ENCODE results near the gene SERINC2. TPM values are rescaled to one million over a fixed set of nuclear protein-coding genes. Genes with fewer than 3 reads are reported as not detected.

Gene SERINC2
- polyA plus RNA-seq, 1 donor from 2014 or later: not detected

DNA sequence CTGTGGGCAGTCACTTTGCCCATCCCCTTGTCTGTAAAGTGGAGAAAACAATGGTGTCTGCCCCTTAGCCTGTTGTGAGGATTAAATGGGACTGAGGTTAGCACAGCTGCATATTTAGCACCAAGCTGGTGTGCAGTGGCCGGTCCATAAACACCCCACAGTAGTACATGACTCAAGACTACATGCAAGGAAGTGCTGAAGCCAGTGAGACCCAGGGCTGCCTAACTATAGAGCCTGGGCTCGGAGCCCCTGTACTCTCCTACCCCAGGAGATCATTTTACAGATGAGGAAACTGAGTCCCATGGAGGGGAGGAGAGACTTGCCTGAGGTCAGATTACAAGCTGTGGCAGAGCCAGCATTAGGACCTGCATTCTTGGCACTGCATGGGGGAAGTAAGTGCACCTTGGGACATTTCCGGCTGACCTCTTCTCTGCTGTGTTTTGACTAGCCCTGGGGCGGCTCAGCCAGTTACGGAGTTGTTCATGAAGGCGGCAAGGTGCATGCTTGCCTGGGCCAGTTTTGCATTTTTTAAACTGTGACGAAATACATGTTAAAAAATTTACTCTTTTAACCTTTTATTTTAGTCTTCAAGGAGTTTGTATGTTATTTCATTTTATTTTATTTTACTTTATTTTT lies 3.2 kb downstream of the SERINC2 start:
- Mint-ChIP-seq H3K27me3 (peaks cover 20% of the 10 kb centered on the region), H3K4me3 (peak overlapping the region in 1 of 4 donors; percentile 36)

DNA sequence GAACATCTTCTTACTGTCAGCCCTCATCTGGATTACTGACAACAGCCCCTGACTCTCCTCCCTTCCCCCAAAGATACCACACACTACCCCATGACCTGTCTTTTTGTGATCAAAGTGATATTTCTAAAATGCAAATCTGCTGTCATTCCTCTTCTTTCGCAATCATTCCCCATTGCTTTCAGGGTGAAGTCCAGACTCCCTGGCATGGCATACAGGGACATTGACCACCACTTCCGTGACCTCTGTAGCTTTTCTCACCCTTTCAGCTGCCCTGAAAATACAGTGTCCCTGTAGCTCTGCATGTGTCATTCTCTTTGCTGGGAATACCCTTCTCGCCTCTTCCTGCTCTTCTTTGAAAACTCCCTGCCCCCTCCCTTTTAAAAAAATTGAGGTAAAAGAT lies 4.1 kb downstream of the SERINC2 start:
- no peaks in the 10 kb centered on the region for H3K9me3 Mint-ChIP-seq
- H3K36me3 Mint-ChIP-seq: no peaks in the 10 kb centered on the region
- no peak overlapping the region for H3K27ac Mint-ChIP-seq
- peaks cover 16% of the 10 kb centered on the region for H3K27me3 Mint-ChIP-seq
- H3K4me3 Mint-ChIP-seq: no peak overlapping the region
- peaks cover 0 to 6% (median 5%) of the 10 kb centered on the region in 3 donors for H3K4me1 Mint-ChIP-seq

More for the DNA sequence above, 3.2 kb downstream of the SERINC2 start:
- no peak overlapping the region for H3K27ac Mint-ChIP-seq
- peaks cover 0 to 6% (median 5%) of the 10 kb centered on the region in 3 donors for H3K4me1 Mint-ChIP-seq
- H3K36me3 Mint-ChIP-seq: no peaks in the 10 kb centered on the region
- H3K9me3 Mint-ChIP-seq: no peaks in the 10 kb centered on the region

DNA sequence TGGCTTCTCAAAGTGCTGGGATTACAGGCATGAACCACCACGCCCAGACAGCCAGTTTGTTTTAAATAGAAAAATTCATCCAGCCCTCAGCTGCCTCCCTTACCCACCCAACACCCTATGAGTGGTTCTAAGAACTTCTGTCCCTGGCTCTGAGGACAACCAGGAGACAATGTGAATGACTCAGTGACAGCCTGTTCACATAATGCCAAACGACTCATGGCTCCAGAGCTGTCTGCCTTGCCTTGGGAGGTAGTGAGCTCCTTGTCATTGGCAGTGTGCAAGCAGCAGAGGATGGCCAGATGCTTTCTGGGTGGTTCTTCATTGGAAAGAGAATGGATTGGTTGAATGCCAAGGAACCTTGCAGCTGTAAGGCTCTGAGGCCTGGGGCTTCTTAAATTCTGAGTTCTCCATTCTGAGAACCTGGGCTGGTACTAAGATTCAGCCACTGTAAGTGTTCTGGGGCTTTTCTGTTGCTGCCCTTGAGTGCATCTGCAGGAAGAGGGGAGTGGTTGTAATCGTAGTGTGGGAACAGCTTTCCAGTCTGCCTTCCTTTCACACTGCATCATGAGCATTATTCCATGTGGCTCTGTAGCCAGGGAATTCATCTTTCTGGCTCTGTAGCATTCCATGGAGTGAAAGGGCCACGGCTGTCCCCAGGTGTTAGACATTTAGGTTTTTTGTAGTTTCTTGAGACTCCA lies 5.8 kb downstream of the SERINC2 start:
- Mint-ChIP-seq H3K27ac (no peak overlapping the region), H3K9me3 (no peaks in the 10 kb centered on the region), H3K4me1 (peaks cover 13 to 15% (median 13%) of the 10 kb centered on the region in 3 donors), H3K4me3 (no peak overlapping the region), H3K36me3 (no peaks in the 10 kb centered on the region), H3K27me3 (peaks cover 9% of the 10 kb centered on the region)

DNA sequence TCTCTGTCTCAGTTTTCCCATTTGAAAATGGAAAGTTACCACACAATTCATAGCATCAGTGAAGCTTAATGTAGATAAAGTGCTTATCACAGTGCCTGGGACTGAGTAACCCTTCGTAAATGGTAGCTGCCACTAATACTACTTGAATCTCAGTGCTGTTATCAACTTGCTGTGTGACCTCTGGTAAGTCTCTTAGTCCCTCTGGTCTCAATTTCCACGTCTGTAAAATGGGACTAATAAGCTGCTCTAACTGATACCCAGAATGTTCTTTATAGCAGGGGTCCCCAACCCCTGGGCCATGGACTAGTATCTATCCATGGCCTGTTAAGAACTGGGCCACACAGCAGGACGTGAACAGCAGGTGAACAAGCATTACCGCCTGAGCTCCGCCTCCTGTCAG lies 7.7 kb downstream of the SERINC2 start:
- peaks cover 16 to 18% (median 17%) of the 10 kb centered on the region in 3 donors for H3K4me1 Mint-ChIP-seq
- H3K36me3 Mint-ChIP-seq: no peaks in the 10 kb centered on the region
- no peak overlapping the region for H3K4me3 Mint-ChIP-seq
- H3K27me3 Mint-ChIP-seq: peaks cover 6% of the 10 kb centered on the region
- no peak overlapping the region for H3K27ac Mint-ChIP-seq
- no peaks in the 10 kb centered on the region for H3K9me3 Mint-ChIP-seq

DNA sequence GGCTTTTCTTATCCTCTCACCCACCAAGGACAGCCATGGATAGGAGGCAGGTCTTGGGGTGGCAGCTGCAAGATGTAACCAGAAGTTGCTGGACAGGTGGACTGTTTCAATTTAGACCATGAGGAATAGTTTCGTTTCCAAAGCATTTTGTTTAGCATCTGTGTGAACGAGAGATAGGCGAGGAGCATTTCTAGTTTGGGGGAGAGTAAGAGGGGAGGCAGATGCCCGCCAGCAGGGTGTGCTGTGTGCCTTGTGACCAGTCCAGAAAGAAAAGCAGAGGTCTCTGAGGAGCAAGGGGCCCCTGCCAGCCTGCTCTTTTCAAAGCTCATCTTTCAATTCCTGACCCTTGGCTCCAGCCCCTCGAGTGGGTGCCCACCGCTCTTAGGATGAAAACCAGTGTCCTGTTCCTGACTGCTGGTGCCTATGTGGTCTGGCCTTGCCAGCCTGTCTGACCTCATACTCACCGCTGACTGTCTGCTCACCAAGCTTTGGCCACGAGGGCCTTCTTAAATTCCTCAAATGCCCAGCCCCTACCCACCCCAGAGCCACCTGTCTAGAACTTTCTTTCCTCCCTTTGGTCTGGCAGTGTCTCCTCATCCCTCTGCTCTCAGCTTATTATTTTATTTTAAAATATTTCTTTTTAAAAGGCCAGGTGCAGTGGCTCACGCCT lies 8.5 kb downstream of the SERINC2 start:
- H3K27ac Mint-ChIP-seq: no peak overlapping the region
- peaks cover 2% of the 10 kb centered on the region for H3K27me3 Mint-ChIP-seq
- H3K9me3 Mint-ChIP-seq: no peaks in the 10 kb centered on the region
- no peaks in the 10 kb centered on the region for H3K36me3 Mint-ChIP-seq
- H3K4me1 Mint-ChIP-seq: peaks cover 16 to 18% (median 17%) of the 10 kb centered on the region in 3 donors
- H3K4me3 Mint-ChIP-seq: no peak overlapping the region

DNA sequence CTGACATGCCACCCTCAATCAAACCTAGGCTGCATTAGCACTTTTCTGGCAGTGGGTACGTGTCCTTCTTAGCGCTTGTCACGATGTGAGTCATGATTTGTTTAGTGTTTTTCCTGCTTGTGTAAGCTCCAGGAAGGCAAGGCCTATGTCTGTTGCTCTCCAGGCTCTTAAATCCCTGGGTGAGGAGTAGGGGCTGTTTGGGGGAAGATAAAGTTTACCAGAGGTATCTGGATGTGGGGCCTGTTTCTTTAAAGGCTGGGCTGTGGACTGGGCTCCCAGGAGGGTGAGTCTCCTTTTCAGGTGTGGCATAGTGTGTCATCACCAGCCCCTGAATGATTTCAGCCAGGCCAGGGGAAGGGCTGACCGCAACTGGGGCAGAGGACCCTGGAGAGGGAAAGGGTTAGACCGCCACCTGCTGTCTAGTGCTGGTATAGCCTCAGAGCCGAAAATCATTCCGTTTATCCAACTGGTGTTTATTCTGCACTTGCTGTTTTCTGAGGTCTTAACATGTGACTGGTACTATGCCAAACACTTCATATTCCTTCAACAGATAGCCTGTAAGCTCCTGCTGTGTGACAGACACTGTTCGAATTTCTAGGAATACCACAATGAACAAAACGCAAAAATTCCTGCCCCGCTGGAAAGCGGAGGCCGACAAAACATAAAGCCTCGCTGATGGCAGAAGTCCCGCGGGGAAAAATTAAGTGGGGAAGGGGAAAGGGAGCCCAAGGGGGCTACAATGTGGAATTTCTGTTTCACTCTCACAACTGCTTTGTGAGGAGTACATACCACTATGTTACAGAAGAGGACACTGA lies 9.7 kb downstream of the SERINC2 start:
- Mint-ChIP-seq H3K36me3 (no peaks in the 10 kb centered on the region), H3K27me3 (peaks cover 2% of the 10 kb centered on the region), H3K4me1 (peaks cover 17 to 18% (median 18%) of the 10 kb centered on the region in 3 donors), H3K4me3 (peak overlapping the region; percentile 9 to 79 (median 64)), H3K27ac (peak overlapping the region in 2 of 3 donors; percentile 59 to 69), H3K9me3 (no peaks in the 10 kb centered on the region)

DNA sequence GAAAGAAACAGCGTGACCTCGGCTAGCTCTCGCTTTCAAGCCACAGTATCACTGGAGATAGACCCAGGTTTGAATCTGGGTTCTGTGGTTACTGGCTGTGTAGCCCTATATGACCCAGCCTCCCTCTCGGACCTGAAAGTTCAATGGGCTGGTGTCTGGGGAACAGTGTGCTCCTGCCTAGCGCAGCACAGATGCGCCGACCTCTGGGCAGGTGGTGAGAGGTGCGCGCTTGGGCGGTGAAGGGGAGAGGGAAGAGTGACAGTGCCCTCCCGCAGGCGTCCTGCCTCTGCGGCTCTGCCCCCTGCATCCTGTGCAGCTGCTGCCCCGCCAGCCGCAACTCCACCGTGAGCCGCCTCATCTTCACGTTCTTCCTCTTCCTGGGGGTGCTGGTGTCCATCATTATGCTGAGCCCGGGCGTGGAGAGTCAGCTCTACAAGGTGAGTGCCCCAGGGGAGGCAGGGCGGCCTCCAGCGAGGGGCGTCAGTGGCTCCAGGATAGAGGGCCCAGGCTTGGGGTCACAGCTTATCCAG lies 10.5 kb downstream of the SERINC2 start:
- Mint-ChIP-seq H3K4me1 (peaks cover 17 to 18% (median 18%) of the 10 kb centered on the region in 3 donors), H3K9me3 (no peaks in the 10 kb centered on the region), H3K36me3 (no peaks in the 10 kb centered on the region), H3K27me3 (peaks cover 2% of the 10 kb centered on the region), H3K27ac (peak overlapping the region; percentile 59 to 69 (median 67)), H3K4me3 (peak overlapping the region; percentile 11 to 79 (median 24))

DNA sequence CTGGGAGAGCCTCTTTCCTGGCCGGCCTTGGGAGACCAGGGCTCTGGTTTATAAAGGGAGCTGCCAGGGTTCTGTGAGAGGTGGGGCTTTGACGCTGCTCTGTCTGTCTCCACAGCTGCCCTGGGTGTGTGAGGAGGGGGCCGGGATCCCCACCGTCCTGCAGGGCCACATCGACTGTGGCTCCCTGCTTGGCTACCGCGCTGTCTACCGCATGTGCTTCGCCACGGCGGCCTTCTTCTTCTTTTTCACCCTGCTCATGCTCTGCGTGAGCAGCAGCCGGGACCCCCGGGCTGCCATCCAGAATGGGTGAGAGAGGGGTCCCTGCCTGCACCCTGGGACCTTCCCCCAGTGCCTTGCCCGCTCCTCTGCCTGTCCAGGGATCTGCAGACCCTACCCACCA lies 11.6 kb downstream of the SERINC2 start:
- H3K4me1 Mint-ChIP-seq: peaks cover 17 to 18% (median 18%) of the 10 kb centered on the region in 3 donors
- peak overlapping the region in 2 of 3 donors; percentile 57 to 85 for H3K27ac Mint-ChIP-seq
- H3K36me3 Mint-ChIP-seq: no peaks in the 10 kb centered on the region
- no peaks in the 10 kb centered on the region for H3K9me3 Mint-ChIP-seq
- H3K27me3 Mint-ChIP-seq: peaks cover 2% of the 10 kb centered on the region
- H3K4me3 Mint-ChIP-seq: no peak overlapping the region

DNA sequence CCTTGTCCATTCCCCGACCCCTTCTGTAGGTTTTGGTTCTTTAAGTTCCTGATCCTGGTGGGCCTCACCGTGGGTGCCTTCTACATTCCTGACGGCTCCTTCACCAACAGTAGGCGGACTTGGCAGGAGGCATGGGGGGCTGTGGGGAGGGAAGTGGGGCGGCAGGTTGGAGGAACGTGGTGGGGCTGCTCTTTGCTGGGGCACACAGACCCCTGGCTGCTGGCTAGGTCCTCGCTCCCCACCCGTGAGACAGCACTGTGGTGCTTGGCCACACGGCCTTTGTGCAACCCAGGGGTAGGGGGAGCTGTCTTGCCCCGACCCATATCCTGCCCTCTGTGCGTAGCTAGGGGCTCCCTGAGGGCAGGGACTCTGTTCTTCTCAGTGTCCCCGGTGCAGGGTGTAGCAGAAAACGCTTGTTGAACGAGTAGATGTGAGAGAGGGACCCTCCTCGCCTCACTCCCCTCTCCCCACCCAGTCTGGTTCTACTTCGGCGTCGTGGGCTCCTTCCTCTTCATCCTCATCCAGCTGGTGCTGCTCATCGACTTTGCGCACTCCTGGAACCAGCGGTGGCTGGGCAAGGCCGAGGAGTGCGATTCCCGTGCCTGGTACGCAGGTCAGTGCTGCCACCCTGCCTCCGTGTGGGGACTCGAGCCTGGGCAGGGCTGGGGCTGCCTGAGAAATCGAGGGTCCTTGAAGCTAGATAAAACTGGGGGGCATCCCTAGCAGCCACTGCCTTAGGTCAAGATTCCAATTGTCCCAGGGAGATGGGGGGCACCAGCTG lies 12.5 kb downstream of the SERINC2 start:
- Mint-ChIP-seq H3K27me3 (peaks cover 2% of the 10 kb centered on the region), H3K4me1 (peaks cover 17 to 18% (median 18%) of the 10 kb centered on the region in 3 donors), H3K36me3 (no peaks in the 10 kb centered on the region), H3K4me3 (peak overlapping the region in 1 of 4 donors; percentile 78), H3K9me3 (no peaks in the 10 kb centered on the region), H3K27ac (peak overlapping the region in 2 of 3 donors; percentile 57 to 85)

DNA sequence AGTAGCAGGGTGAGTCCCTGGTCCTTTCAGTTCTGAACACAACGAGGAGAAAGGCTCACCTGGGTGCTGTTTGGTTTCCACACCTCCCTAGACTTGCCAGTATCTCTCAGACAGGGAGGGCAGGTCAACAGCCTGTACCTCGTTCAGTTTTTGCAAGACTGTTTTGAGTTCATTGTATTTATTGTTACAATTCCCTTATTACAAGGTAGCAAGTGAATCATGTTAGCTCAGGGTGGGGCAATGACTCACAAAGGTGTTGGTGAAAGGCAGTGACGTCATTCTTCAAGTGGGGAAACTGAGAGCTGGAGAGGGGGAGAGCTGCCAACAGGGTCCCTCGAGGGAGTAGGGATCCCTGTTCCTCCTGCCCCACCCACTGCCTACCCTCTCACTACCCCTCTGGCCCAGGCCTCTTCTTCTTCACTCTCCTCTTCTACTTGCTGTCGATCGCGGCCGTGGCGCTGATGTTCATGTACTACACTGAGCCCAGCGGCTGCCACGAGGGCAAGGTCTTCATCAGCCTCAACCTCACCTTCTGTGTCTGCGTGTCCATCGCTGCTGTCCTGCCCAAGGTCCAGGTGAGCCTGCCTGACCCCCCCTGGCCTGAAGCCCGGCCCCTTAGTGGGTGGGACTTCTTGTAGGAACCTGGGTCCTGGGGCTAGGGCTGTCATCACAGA lies 13.4 kb downstream of the SERINC2 start:
- Mint-ChIP-seq H3K9me3 (no peaks in the 10 kb centered on the region), H3K4me3 (no peak overlapping the region), H3K27ac (no peak overlapping the region), H3K27me3 (peaks cover 2% of the 10 kb centered on the region), H3K4me1 (peaks cover 17 to 18% (median 18%) of the 10 kb centered on the region in 3 donors), H3K36me3 (no peaks in the 10 kb centered on the region)

DNA sequence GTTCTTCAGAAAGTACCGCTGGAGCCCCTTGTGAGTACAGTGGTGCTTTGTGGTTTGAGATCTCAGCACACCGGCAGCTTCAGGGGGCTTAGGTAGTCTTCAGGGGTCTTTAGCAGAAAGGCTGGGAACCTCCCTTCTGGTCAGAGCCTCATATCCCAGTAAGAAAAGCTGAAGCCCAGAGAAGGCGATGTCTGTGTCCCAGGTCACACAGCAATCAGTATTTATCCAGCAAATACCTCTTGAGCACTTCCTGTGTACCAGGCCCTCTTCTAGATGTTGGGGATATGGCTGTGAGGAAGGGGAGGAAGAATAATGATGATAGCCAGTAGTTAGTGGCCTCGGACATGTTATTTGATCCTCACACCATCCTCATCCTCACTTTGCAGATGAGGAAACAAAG lies 14.3 kb downstream of the SERINC2 start:
- no peak overlapping the region for H3K4me3 Mint-ChIP-seq
- H3K27me3 Mint-ChIP-seq: peaks cover 2% of the 10 kb centered on the region
- H3K36me3 Mint-ChIP-seq: no peaks in the 10 kb centered on the region
- no peaks in the 10 kb centered on the region for H3K9me3 Mint-ChIP-seq
- H3K4me1 Mint-ChIP-seq: peaks cover 17 to 18% (median 17%) of the 10 kb centered on the region in 3 donors
- H3K27ac Mint-ChIP-seq: no peak overlapping the region

DNA sequence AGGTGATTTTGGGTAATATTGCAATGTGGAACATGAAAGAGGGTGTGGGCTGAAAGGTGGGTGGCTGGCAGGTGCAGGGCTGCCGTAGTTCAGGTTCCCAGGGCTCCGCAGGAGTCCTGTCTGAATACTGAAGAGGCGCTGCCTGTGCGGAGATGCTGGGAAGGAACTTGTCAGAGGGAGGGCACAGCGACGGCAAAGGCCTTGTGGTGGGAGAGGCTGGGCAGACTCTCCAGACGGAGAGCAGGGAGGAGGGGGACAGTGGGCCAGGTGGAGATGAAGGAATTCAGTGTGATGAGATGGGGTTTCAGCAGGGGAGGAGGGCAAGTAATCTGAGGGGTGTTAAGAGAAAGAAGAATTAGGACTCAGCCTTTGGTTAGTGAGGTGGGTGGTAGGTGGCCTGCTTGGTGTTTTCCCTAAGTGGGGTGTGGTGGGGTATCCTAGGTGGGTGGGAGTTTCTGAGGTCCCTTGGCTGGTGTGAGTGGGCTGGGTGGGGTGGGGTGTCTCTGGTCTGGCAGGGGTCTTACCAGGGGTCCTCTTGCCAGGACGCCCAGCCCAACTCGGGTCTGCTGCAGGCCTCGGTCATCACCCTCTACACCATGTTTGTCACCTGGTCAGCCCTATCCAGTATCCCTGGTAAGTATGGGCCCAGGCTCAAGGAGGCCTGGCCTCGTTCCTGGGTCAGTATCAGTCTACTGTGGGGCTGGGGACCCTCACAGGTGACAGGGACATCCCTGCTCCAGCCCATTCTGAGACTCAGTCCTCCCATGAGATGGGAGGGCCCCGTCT lies 15.6 kb downstream of the SERINC2 start:
- H3K4me3 Mint-ChIP-seq: no peak overlapping the region
- H3K9me3 Mint-ChIP-seq: no peaks in the 10 kb centered on the region
- peak overlapping the region in 1 of 3 donors; percentile 17 for H3K27ac Mint-ChIP-seq
- peaks cover 6 to 10% (median 8%) of the 10 kb centered on the region in 3 donors for H3K4me1 Mint-ChIP-seq
- H3K36me3 Mint-ChIP-seq: no peaks in the 10 kb centered on the region
- peaks cover 2% of the 10 kb centered on the region for H3K27me3 Mint-ChIP-seq

DNA sequence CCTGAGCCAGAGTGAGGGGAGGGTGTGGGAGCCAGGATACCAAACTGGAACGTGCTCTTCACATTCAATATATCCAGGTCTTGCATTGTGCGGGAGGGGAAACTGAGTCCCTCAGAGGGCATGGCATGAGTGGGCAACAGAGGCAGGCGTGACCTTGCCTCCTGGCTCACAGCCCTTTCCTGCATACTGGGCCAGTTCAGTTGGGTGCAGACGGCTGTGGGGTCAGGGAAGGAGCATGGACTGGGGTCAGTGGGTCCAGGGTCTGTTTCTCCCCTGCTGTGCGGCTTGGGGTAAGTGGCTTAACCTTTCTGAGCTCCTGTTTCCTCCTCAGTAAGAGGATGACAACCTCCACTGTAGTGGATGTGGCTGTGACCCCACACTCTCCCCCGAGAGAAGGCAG lies 16.6 kb downstream of the SERINC2 start:
- H3K27me3 Mint-ChIP-seq: no peaks in the 10 kb centered on the region
- H3K4me1 Mint-ChIP-seq: peaks cover 0 to 6% (median 4%) of the 10 kb centered on the region in 3 donors
- H3K4me3 Mint-ChIP-seq: no peak overlapping the region
- H3K36me3 Mint-ChIP-seq: no peaks in the 10 kb centered on the region
- no peaks in the 10 kb centered on the region for H3K9me3 Mint-ChIP-seq
- H3K27ac Mint-ChIP-seq: no peak overlapping the region

All from IgD-negative memory B cell (primary cell).